DND-41 (cell line): ENCODE measurements around the gene EIPR1.

Experiments used
- CTCF ChIP-seq: IDR thresholded peaks from 2 replicates; pipeline ENCODE4 v1.5.1; 2012; ENCODE audit warnings: borderline replicate concordance, low read length, moderate library complexity, mild to moderate bottlenecking; ENCODE audit not compliant: poor library complexity, severe bottlenecking; ENCODE audit errors: extremely low read depth
- EZH2 ChIP-seq: IDR thresholded peaks from 3 replicates; pipeline ENCODE4 v1.6.1; 2012; ENCODE audit warnings: borderline replicate concordance, low read depth, mild to moderate bottlenecking, moderate library complexity, low read length, inconsistent platforms; ENCODE audit not compliant: severe bottlenecking

- TF ChIP-seq EZH2 (no peak), CTCF (no peak)
These were observed 205.2 kb downstream of the EIPR1 start for GRCh38 chr2:3172265-3172935.
